ENCODE measurements around the gene ARMC6. TPM values are rescaled to one million over a fixed set of nuclear protein-coding genes. Genes with fewer than 3 reads are reported as not detected.

Gene ARMC6
- total RNA-seq, 1 experiment from 2014 or later: 66.5 TPM

- Mint-ChIP-seq H3K27ac (no peak overlapping the region), H3K9me3 (no peaks in the 10 kb centered on the region), H3K4me3 (no peak overlapping the region; a peak in 1 of 5 replicates), H3K27me3 (ENCODE audit: low read depth) (peaks cover 38% of the 10 kb centered on the region), H3K4me1 (peaks cover 6 to 8% of the 10 kb centered on the region in 2 experiments), H3K36me3 (ENCODE audit: insufficient read depth in 1 of 3, low read depth in 3 of 3) (no peaks in the 10 kb centered on the region)
- no peak overlapping the region for H3K23ac ChIP-seq (ENCODE audit: insufficient read length, low read depth, low read length)
- H4K91ac ChIP-seq (ENCODE audit: insufficient read length, low read depth, low read length): no peak overlapping the region
- no CpG with 5 or more reads among the region's 10 CpGs for WGBS (ENCODE audit: extremely low coverage, insufficient read length, low lambda C conversion rate)
- no peak overlapping the region for H3K18ac ChIP-seq (ENCODE audit: insufficient read length, low read depth, low read length)
- H3K14ac ChIP-seq (ENCODE audit: insufficient read depth, low read length): no peak overlapping the region
- H3K4me1 ChIP-seq (ENCODE audit: insufficient read depth, low read length): peaks cover 3% of the 10 kb centered on the region; the same call in 1 of the 2 replicates
- no peak overlapping the region for H3K56ac ChIP-seq (ENCODE audit: insufficient read length, low read depth, low read length)
- no peaks in the 10 kb centered on the region for H3K79me2 ChIP-seq (ENCODE audit: insufficient read depth, low read length)
- no peak overlapping the region for H3K27ac ChIP-seq (ENCODE audit: insufficient read length, low read depth, low read length)
- no peak overlapping the region for H2AK5ac ChIP-seq (ENCODE audit: insufficient read length, low read length)
- no peak for TF ChIP-seq CTCF (conservative IDR thresholded peaks at IDR 0.05)
- H3K79me1 ChIP-seq (ENCODE audit: insufficient read depth, low read depth, low read length, poor library complexity, severe bottlenecking): no peaks in the 10 kb centered on the region
- no peaks in the 10 kb centered on the region for H3K9me3 ChIP-seq (ENCODE audit: control insufficient read depth, low read depth, low read length)
- H4K8ac ChIP-seq (replicated peaks; ENCODE audit: insufficient read length, low read depth, low read length): no peak overlapping the region
- no peak overlapping the region for H2AFZ ChIP-seq (ENCODE audit: low read length)
- H3K9ac ChIP-seq (ENCODE audit: extremely low read depth, insufficient read length, low read length): no peak overlapping the region
- no peak overlapping the region for H2BK5ac ChIP-seq (ENCODE audit: insufficient read length, low read length)
- no peak overlapping the region for H3K4me2 ChIP-seq (ENCODE audit: insufficient read depth, insufficient read length, low read length)
- no peak overlapping the region for H3K4ac ChIP-seq (ENCODE audit: low read depth, low read length)
- H4K20me1 ChIP-seq (ENCODE audit: control insufficient read depth, insufficient read depth, insufficient read length): no peaks in the 10 kb centered on the region
- H3K23me2 ChIP-seq (ENCODE audit: insufficient read length, low read depth, low read length, poor library complexity, severe bottlenecking): no peaks in the 10 kb centered on the region
- H2BK12ac ChIP-seq (ENCODE audit: insufficient read length, low read depth, low read length): no peak overlapping the region
- no peak overlapping the region for H2BK15ac ChIP-seq (ENCODE audit: low read depth, low read length)
- no peak overlapping the region for H3T11ph ChIP-seq (ENCODE audit: low read length)
- H2BK20ac ChIP-seq (ENCODE audit: low read depth, low read length, poor library complexity, severe bottlenecking): no peak overlapping the region
- no peaks in the 10 kb centered on the region for H3K27me3 ChIP-seq (ENCODE audit: insufficient read depth, low read length)
- H2BK120ac ChIP-seq (ENCODE audit: low read depth, low read length, poor library complexity, severe bottlenecking): no peak overlapping the region
- no peak for DNase-seq
- no peak overlapping the region for H4K5ac ChIP-seq (ENCODE audit: insufficient read length, low read depth, low read length)
Measured at GRCh38 chr19:19083413-19084178, 50.2 kb downstream of the ARMC6 start.
